ENCODE results near the gene SEC24C.

Gene SEC24C

DNA sequence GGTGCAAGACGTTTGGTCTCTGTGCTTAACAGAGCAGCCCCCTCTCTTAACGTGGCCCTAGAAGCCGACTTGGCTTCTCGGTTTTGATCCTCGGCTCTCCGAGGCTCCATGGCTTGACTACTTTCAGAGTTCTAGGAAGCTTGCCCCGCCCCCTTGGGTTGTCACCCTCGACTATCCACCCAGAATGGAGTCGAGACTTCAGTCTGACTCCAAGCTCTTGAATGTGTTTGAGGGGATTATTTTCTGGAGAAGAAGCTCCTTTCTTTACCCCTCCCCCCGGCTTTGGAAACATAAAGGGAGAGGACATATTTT, 448 bp downstream of the SEC24C start:
- TF ChIP-seq CTCF (IDR thresholded peaks at IDR 0.05; ENCODE audit: low read depth, low read length) (no peak), EZH2phosphoT487 (IDR thresholded peaks at IDR 0.05; ENCODE audit: low read depth) (no peak)
- Histone ChIP-seq H3K4me1 (ENCODE audit: low read length) (peaks cover 16% of the 10 kb centered on the region), H3K4me3 (ENCODE audit: low read length) (peak overlapping the region; percentile 84), H3K4me2 (ENCODE audit: low read length) (peak overlapping the region; percentile 79), H4K20me1 (ENCODE audit: insufficient read depth, low read length) (no peaks in the 10 kb centered on the region), H3K27ac (ENCODE audit: low read length) (peak overlapping the region; percentile 87), H3K27me3 (ENCODE audit: low read depth, low read length) (no peaks in the 10 kb centered on the region), H3K79me2 (ENCODE audit: low read length) (peaks cover 48% of the 10 kb centered on the region), H3K36me3 (replicated peaks; ENCODE audit: low read depth, low read length) (peaks cover 8% of the 10 kb centered on the region), H3K9me3 (ENCODE audit: insufficient read depth, low read length) (no peaks in the 10 kb centered on the region), H3K9ac (ENCODE audit: low read length) (peak overlapping the region; percentile 96), H2AFZ (ENCODE audit: low read depth, low read length) (no peak overlapping the region; the same call in 1 of the 2 replicates)

GRCh38 chr10:73746721-73747120, 2.5 kb downstream of the SEC24C start:
- Histone ChIP-seq H3K79me2 (ENCODE audit: low read length) (peaks cover 62% of the 10 kb centered on the region), H4K20me1 (ENCODE audit: insufficient read depth, low read length) (peaks cover 6% of the 10 kb centered on the region; the same call in 1 of the 2 replicates), H3K4me2 (ENCODE audit: low read length) (no peak overlapping the region)

GRCh38 chr10:73750819-73751218, 6.6 kb downstream of the SEC24C start:
- H3K36me3 ChIP-seq (replicated peaks; ENCODE audit: low read depth, low read length): peaks cover 24% of the 10 kb centered on the region
- no peaks in the 10 kb centered on the region for H3K9me3 ChIP-seq (ENCODE audit: insufficient read depth, low read length)
- no peaks in the 10 kb centered on the region for H3K4me1 ChIP-seq (ENCODE audit: low read length)
- H3K79me2 ChIP-seq (ENCODE audit: low read length): peaks cover 30% of the 10 kb centered on the region
- TF ChIP-seq EZH2phosphoT487 (IDR thresholded peaks at IDR 0.05; ENCODE audit: low read depth) (no peak), CTCF (IDR thresholded peaks at IDR 0.05; ENCODE audit: low read depth, low read length) (no peak)
- no peak overlapping the region for H3K4me2 ChIP-seq (ENCODE audit: low read length)
- peaks cover 6% of the 10 kb centered on the region; the same call in 1 of the 2 replicates for H4K20me1 ChIP-seq (ENCODE audit: insufficient read depth, low read length)
- no peak overlapping the region for H3K9ac ChIP-seq (ENCODE audit: low read length)
- no peak overlapping the region for H2AFZ ChIP-seq (ENCODE audit: low read depth, low read length)
- no peak overlapping the region for H3K4me3 ChIP-seq (ENCODE audit: low read length)
- no peaks in the 10 kb centered on the region for H3K27me3 ChIP-seq (ENCODE audit: low read depth, low read length)
- H3K27ac ChIP-seq (ENCODE audit: low read length): no peak overlapping the region

More at GRCh38 chr10:73746721-73747120, 2.5 kb downstream of the SEC24C start:
- Histone ChIP-seq H3K27me3 (ENCODE audit: low read depth, low read length) (no peaks in the 10 kb centered on the region), H3K4me1 (ENCODE audit: low read length) (peaks cover 16% of the 10 kb centered on the region), H3K4me3 (ENCODE audit: low read length) (no peak overlapping the region), H3K9me3 (ENCODE audit: insufficient read depth, low read length) (no peaks in the 10 kb centered on the region), H3K36me3 (replicated peaks; ENCODE audit: low read depth, low read length) (peaks cover 16% of the 10 kb centered on the region), H3K9ac (ENCODE audit: low read length) (no peak overlapping the region), H3K27ac (ENCODE audit: low read length) (no peak overlapping the region), H2AFZ (ENCODE audit: low read depth, low read length) (no peak overlapping the region)
- TF ChIP-seq CTCF (IDR thresholded peaks at IDR 0.05; ENCODE audit: low read depth, low read length) (no peak), EZH2phosphoT487 (IDR thresholded peaks at IDR 0.05; ENCODE audit: low read depth) (no peak)

DNA sequence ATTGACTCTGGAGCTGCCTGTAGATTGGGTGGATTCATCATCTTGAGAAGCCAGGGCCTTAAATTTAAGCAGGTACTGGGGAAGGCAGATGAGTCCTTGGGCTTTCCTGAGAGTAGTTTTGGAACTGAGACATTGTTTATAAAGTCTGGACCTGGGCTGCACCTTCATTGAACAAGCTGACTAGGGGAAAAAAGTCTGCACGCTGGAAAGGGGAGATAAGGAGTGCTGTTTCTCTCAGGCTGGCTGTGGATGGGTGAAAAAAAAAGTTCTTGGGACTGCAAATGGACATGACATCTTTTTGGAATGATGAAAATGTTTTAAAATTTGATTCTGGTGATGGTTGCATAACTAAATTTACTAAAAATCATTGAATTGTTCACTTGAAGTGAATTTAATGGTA, 12.0 kb downstream of the SEC24C start:
- Histone ChIP-seq H3K79me2 (ENCODE audit: low read length) (peaks cover 19% of the 10 kb centered on the region), H3K4me3 (ENCODE audit: low read length) (no peak overlapping the region), H4K20me1 (ENCODE audit: insufficient read depth, low read length) (peaks cover 14% of the 10 kb centered on the region), H3K9me3 (ENCODE audit: insufficient read depth, low read length) (no peaks in the 10 kb centered on the region), H3K4me1 (ENCODE audit: low read length) (peaks cover 24% of the 10 kb centered on the region), H3K4me2 (ENCODE audit: low read length) (no peak overlapping the region), H3K9ac (ENCODE audit: low read length) (no peak overlapping the region), H3K27ac (ENCODE audit: low read length) (no peak overlapping the region), H2AFZ (ENCODE audit: low read depth, low read length) (no peak overlapping the region), H3K27me3 (ENCODE audit: low read depth, low read length) (no peaks in the 10 kb centered on the region), H3K36me3 (replicated peaks; ENCODE audit: low read depth, low read length) (peaks cover 29% of the 10 kb centered on the region)
- no peak for TF ChIP-seq EZH2phosphoT487 (IDR thresholded peaks at IDR 0.05; ENCODE audit: low read depth)
